Breast epithelium (tissue), 3 donors: ENCODE results near the gene MAP4K1.

Experiments
- CTCF ChIP-seq, 3 donors: fragments of 450-650 bp; IDR thresholded peaks; one replicate each; pipeline ENCODE4 v1.5.1; 2016 to 2017; ENCODE audit warnings: antibody characterized with exemption in 3 of 3, mild to moderate bottlenecking in 3 of 3, moderate library complexity in 3 of 3
- POLR2AphosphoS5 ChIP-seq, 3 donors: sonication (generic); formaldehyde crosslinking; IDR thresholded peaks; one replicate each; pipeline ENCODE4 v1.6.1; 2017; ENCODE audit warnings: antibody characterized with exemption in 3 of 3

GRCh38 chr19:38663957-38664502 lies 46.3 kb upstream of the MAP4K1 start:
- TF ChIP-seq CTCF (IDR thresholded peaks at IDR 0.05) (no peak), POLR2AphosphoS5 (IDR thresholded peaks at IDR 0.05) (peak in 2 of 3 donors; percentile 48 to 65)
